ENCODE measurements around the gene CHST15.
A peak's percentile ranks its signal among the peaks of the same experiment; 100 is the strongest.

CHST15 gene

DNA sequence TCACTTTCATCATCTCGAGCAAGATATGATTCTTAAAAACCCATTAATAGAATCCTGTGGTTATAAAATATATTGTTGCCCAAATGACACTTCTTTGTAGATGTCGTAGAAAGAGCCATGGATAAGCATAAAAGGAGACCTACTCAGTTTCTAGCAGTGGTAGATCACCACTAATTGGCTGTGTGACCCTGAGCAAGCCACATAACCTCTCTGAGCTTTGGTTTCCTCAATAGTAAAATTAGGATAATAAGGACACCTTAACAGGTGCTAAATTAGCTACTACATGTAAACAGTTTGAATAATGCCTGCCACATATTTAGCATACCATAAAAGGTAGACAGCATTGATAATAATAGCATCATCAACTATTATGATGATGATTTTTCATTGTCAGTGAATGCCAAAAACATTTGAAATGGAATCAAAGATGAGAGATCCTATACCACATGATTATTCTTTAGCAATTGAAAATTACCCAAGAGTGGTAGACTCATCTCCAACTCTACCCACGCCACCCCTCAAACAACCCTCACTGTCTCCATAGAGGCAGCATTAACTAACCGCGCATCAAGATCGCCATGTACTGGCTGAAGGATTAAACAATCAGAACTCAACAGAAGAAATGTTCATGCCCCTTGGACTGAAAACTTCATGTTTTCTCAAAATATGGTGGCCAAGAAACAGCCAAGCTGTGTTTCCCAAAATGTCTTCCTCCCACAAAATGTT is 45.8 kb downstream of the CHST15 start:
- no peak for TF ChIP-seq CTCF (IDR thresholded peaks at IDR 0.05)
- Histone ChIP-seq H3K9me3 (no peaks in the 10 kb centered on the region), H3K4me1 (peaks cover 0 to 15% (median 5%) of the 10 kb centered on the region in 4 donors), H3K27ac (peak overlapping the region in 1 of 2 donors; percentile 8), H3K4me3 (no peak overlapping the region), H3K27me3 (no peaks in the 10 kb centered on the region), H3K36me3 (peaks cover 0 to 23% (median 16%) of the 10 kb centered on the region in 3 donors)
- intact Hi-C loops (cut with DNase I; ENCODE audit: low total_unique reads) = no loop called here
- no peak for DNase-seq

GRCh38 chr10:124045801-124046355 is 47.5 kb downstream of the CHST15 start:
- no peak for TF ChIP-seq CTCF (IDR thresholded peaks at IDR 0.05)
- H3K27ac ChIP-seq = no peak overlapping the region
- intact Hi-C loops (cut with DNase I; ENCODE audit: low total_unique reads) = no loop called here

GRCh38 chr10:124045276-124045675 is 48.1 kb downstream of the CHST15 start:
- peaks cover 0 to 15% (median 5%) of the 10 kb centered on the region in 4 donors for H3K4me1 ChIP-seq
- H3K4me3 ChIP-seq = no peak overlapping the region
- TF ChIP-seq CTCF (IDR thresholded peaks at IDR 0.05) = no peak
- H3K27ac ChIP-seq = no peak overlapping the region
- no peaks in the 10 kb centered on the region for H3K27me3 ChIP-seq
- no peak for DNase-seq
- intact Hi-C loops (cut with DNase I; ENCODE audit: low total_unique reads) = no loop called here
- H3K9me3 ChIP-seq = no peaks in the 10 kb centered on the region
- peaks cover 11 to 42% (median 23%) of the 10 kb centered on the region in 3 donors for H3K36me3 ChIP-seq

More at GRCh38 chr10:124045801-124046355, 47.5 kb downstream of the CHST15 start:
- H3K27me3 ChIP-seq = no peaks in the 10 kb centered on the region
- H3K36me3 ChIP-seq = peaks cover 11 to 37% (median 23%) of the 10 kb centered on the region in 3 donors
- DNase-seq = no peak
- H3K9me3 ChIP-seq = no peaks in the 10 kb centered on the region
- peaks cover 0 to 15% (median 5%) of the 10 kb centered on the region in 4 donors for H3K4me1 ChIP-seq
- H3K4me3 ChIP-seq = no peak overlapping the region

DNA sequence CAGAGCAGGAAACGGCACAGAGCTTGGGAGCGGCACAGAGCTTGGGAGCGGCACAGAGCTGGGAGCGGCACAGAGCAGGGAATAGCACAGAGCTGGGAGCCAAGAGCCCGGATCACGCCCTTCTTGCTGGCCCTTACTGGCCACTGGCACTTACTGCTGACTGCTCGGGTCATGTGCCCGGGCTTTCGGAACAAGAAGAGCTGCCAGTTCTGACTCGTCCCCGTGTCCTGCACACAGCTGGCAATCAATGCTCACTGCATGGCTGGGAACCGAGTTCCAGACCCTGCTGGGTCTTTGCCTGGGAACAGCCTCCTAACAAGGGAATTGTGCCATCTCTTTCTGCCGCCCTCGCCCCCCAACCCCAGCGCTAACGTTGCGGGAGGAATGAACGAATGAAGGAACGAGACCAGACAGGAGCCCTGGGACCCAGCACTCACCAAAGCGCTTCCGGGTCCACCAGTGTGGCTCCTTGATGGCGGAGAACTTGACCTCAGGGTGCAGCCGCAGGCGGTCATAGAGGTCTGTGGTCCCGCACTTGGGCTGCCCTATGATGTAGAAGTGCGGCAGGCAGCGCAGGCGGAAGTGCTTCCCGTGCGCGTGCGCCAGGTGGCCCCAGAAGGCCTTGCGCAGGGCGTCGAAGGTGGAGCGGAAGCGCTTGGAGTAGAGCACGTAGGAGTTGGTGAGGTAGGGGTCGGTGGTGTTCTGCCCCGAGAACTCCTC is 49.1 kb downstream of the CHST15 start:
- no peaks in the 10 kb centered on the region for H3K27me3 ChIP-seq
- no peaks in the 10 kb centered on the region for H3K9me3 ChIP-seq
- no peak overlapping the region for H3K27ac ChIP-seq
- DNase-seq = no peak
- intact Hi-C loops (cut with DNase I; ENCODE audit: low total_unique reads) = loop anchor here (5.0 kb wide), 1 partner anchor 38 kb away; no protein-coding TSS in a partner anchor
- H3K4me3 ChIP-seq = no peak overlapping the region
- H3K4me1 ChIP-seq = peaks cover 0 to 13% (median 4%) of the 10 kb centered on the region in 4 donors
- H3K36me3 ChIP-seq = peaks cover 11 to 52% (median 24%) of the 10 kb centered on the region in 3 donors
- no peak for TF ChIP-seq CTCF (IDR thresholded peaks at IDR 0.05)

GRCh38 chr10:124043310-124044142 is 49.9 kb downstream of the CHST15 start:
- H3K27ac ChIP-seq = no peak overlapping the region
- H3K4me3 ChIP-seq = no peak overlapping the region
- H3K36me3 ChIP-seq = peaks cover 11 to 60% (median 29%) of the 10 kb centered on the region in 3 donors
- TF ChIP-seq CTCF (IDR thresholded peaks at IDR 0.05) = no peak
- H3K9me3 ChIP-seq = no peaks in the 10 kb centered on the region
- H3K4me1 ChIP-seq = peaks cover 0 to 5% (median 0%) of the 10 kb centered on the region in 4 donors
- H3K27me3 ChIP-seq = no peaks in the 10 kb centered on the region
- intact Hi-C loops (cut with DNase I; ENCODE audit: low total_unique reads) = loop anchor here (5.0 kb wide), 1 partner anchor 39 kb away; no protein-coding TSS in a partner anchor
- DNase-seq = peak in 1 of 2 donors; percentile 9
